Liver (tissue), 9 donors: ENCODE measurements around the gene HSPA12B. TPM values are rescaled to one million over a fixed set of nuclear protein-coding genes. Genes with fewer than 3 reads are reported as not detected.

Source experiments
- DNase-seq: peaks from one replicate; pipeline ENCODE4 v3.0.0-alpha.2; 2017; ENCODE audit warnings: low spot score
- H3K27ac ChIP-seq, 2 donors: one replicate each; pipeline ENCODE4 v1.7.0; 2013; ENCODE audit warnings: inconsistent platforms in 2 of 2, low read length in 2 of 2, control low read depth in 1 of 2, low read depth in 1 of 2, mild to moderate bottlenecking in 1 of 2
- H3K27me3 ChIP-seq, 4 donors: one replicate each; pipeline versions ENCODE4 v1.6.1 to v1.7.0; 2013; ENCODE audit warnings: low read length in 3 of 4, inconsistent platforms in 1 of 4, mild to moderate bottlenecking in 1 of 4, moderate library complexity in 1 of 4; ENCODE audit not compliant: control insufficient read depth in 4 of 4, insufficient read depth in 4 of 4
- H3K36me3 ChIP-seq, 4 donors: one replicate each; pipeline versions ENCODE4 v1.6.1 to v1.7.0; 2013; ENCODE audit warnings: low read length in 3 of 4, mild to moderate bottlenecking in 3 of 4, low read depth in 1 of 4, moderate library complexity in 1 of 4; ENCODE audit not compliant: control insufficient read depth in 4 of 4, insufficient read depth in 3 of 4
- H3K4me1 ChIP-seq, 4 donors: one replicate each; pipeline versions ENCODE4 v1.6.1 to v1.7.0; 2013; ENCODE audit warnings: low read length in 3 of 4, mild to moderate bottlenecking in 3 of 4, moderate library complexity in 1 of 4; ENCODE audit not compliant: control insufficient read depth in 4 of 4, insufficient read depth in 4 of 4
- H3K4me3 ChIP-seq, 3 donors: one replicate each; pipeline versions ENCODE4 v1.6.1 to v1.7.0; 2013; ENCODE audit warnings: low read length in 3 of 3, control low read depth in 1 of 3, low read depth in 1 of 3, mild to moderate bottlenecking in 1 of 3
- H3K9ac ChIP-seq, 2 donors: one replicate each; pipeline ENCODE4 v1.7.0; 2013; ENCODE audit warnings: low read length in 2 of 2, mild to moderate bottlenecking in 2 of 2, moderate library complexity in 2 of 2, control low read depth in 1 of 2, low read depth in 1 of 2
- H3K9me3 ChIP-seq, 4 donors: one replicate each; pipeline versions ENCODE4 v1.6.1 to v1.7.0; 2013; ENCODE audit warnings: low read length in 3 of 4; ENCODE audit not compliant: control insufficient read depth in 4 of 4
- ATF3 ChIP-seq: IDR thresholded peaks from 2 replicates; pipeline ENCODE4 v1.6.1; 2016; ENCODE audit warnings: antibody characterized with exemption
- CTCF ChIP-seq: fragments of 150-350 bp; IDR thresholded peaks from 2 replicates; pipeline ENCODE4 v1.5.1; 2017; ENCODE audit warnings: improper control_type of control experiment, low read depth, low read length; ENCODE audit not compliant: missing input control
- EGR1 ChIP-seq, 2 donors: IDR thresholded peaks; 2 replicates each; pipeline ENCODE4 v1.6.1; 2016 to 2018; ENCODE audit warnings: antibody characterized with exemption in 2 of 2, low read depth in 2 of 2
- FOXA1 ChIP-seq: IDR thresholded peaks from 2 replicates; pipeline ENCODE4 v1.6.1; 2016; ENCODE audit warnings: antibody characterized with exemption
- HNF4A ChIP-seq, 2 donors: conservative IDR thresholded peaks; 2 replicates each; pipeline ENCODE4 v1.6.1; 2016; ENCODE audit warnings: antibody characterized with exemption in 2 of 2, mild to moderate bottlenecking in 2 of 2
- JUND ChIP-seq, 2 donors: IDR thresholded peaks; 2 replicates each; pipeline ENCODE4 v1.6.1; 2016; ENCODE audit warnings: antibody characterized with exemption in 2 of 2
- MAX ChIP-seq: IDR thresholded peaks from 2 replicates; pipeline ENCODE4 v1.6.1; 2016; ENCODE audit warnings: antibody characterized with exemption
- NR2F2 ChIP-seq: IDR thresholded peaks from 2 replicates; pipeline ENCODE4 v1.6.1; 2016; ENCODE audit warnings: antibody characterized with exemption
- REST ChIP-seq: IDR thresholded peaks from 2 replicates; pipeline ENCODE4 v1.6.1; 2016; ENCODE audit warnings: antibody characterized with exemption, mild to moderate bottlenecking
- YY1 ChIP-seq: IDR thresholded peaks from 2 replicates; pipeline ENCODE4 v1.6.1; 2016; ENCODE audit warnings: antibody characterized with exemption, mild to moderate bottlenecking
- ZBTB33 ChIP-seq: IDR thresholded peaks from 2 replicates; pipeline ENCODE4 v1.6.1; 2016; ENCODE audit warnings: antibody characterized with exemption
- WGBS: extraction: QIAGEN DNeasy Blood & Tissue Kit; methylation state at CpG from one replicate; pipeline ENCODE4 v1.1.7; 2013; 5-methylcytosine and 5-hydroxymethylcytosine counted together
- polyA plus RNA-seq, 2 donors: library from polyadenylated mRNA; stranded (reverse) in 1 of 2; unstranded in 1 of 2; fragments of 200-250 nt in 1 of 2; fragments of >200 nt in 1 of 2; fragmentation: Nextera tagmentation in 1 of 2; extraction: Ambion mirVana in 1 of 2; gene quantifications; one replicate each; pipeline versions ENCODE4 v1.2.1 to v1.2.3, GENCODE V29; 2013 to 2015
- total RNA-seq, 2 donors: library from RNA; depleted of rRNA; stranded (reverse); fragments of >200 nt; gene quantifications; one replicate each; pipeline ENCODE4 v1.2.3, GENCODE V29; 2014
- donor health status: healthy.
- donor health status: healthy.
- donor health status: healthy.
- donor health status: healthy.
- donor health status: healthy.

HSPA12B gene
- total and polyA plus RNA-seq, 4 donors = 0.72 to 1.8 (median 0.87) TPM

- TF ChIP-seq FOXA1 = no peak
- TF ChIP-seq CTCF = peak; percentile 4
- WGBS = 93% methylated on average over 1 of the region's 1 CpG
- DNase-seq = no peak
- no peaks in the 10 kb centered on the region for H3K4me1 ChIP-seq
- H3K4me3 ChIP-seq = no peak overlapping the region
- H3K9me3 ChIP-seq = peaks cover 0 to 3% (median 0%) of the 10 kb centered on the region in 4 donors
- no peaks in the 10 kb centered on the region for H3K36me3 ChIP-seq
- H3K27ac ChIP-seq = no peak overlapping the region
- no peak overlapping the region for H3K9ac ChIP-seq
- no peaks in the 10 kb centered on the region for H3K27me3 ChIP-seq
Observed at GRCh38 chr20:3696200-3696599, 36.3 kb upstream of the HSPA12B start.

GRCh38 chr20:3696745-3697587, 35.5 kb upstream of the HSPA12B start:
- Histone ChIP-seq H3K27ac (no peak overlapping the region), H3K4me3 (no peak overlapping the region), H3K9me3 (peaks cover 0 to 3% (median 0%) of the 10 kb centered on the region in 4 donors), H3K36me3 (no peaks in the 10 kb centered on the region), H3K4me1 (no peaks in the 10 kb centered on the region), H3K9ac (no peak overlapping the region), H3K27me3 (no peaks in the 10 kb centered on the region)
- no peak for DNase-seq
- TF ChIP-seq FOXA1 = no peak
- TF ChIP-seq REST = no peak
- no peak for TF ChIP-seq EGR1 (IDR thresholded peaks at IDR 0.05; ENCODE audit: low read depth in 2 of 2)
- no peak for TF ChIP-seq MAX
- no peak for TF ChIP-seq ZBTB33
- no peak for TF ChIP-seq YY1
- TF ChIP-seq HNF4A (conservative IDR thresholded peaks at IDR 0.05) = no peak
- no peak for TF ChIP-seq NR2F2
- no peak for TF ChIP-seq ATF3
- TF ChIP-seq JUND (IDR thresholded peaks at IDR 0.05) = no peak
- WGBS = 84% methylated on average over 15 of the region's 15 CpGs
